ENCODE results near the gene ROPN1.

ROPN1 gene

DNA sequence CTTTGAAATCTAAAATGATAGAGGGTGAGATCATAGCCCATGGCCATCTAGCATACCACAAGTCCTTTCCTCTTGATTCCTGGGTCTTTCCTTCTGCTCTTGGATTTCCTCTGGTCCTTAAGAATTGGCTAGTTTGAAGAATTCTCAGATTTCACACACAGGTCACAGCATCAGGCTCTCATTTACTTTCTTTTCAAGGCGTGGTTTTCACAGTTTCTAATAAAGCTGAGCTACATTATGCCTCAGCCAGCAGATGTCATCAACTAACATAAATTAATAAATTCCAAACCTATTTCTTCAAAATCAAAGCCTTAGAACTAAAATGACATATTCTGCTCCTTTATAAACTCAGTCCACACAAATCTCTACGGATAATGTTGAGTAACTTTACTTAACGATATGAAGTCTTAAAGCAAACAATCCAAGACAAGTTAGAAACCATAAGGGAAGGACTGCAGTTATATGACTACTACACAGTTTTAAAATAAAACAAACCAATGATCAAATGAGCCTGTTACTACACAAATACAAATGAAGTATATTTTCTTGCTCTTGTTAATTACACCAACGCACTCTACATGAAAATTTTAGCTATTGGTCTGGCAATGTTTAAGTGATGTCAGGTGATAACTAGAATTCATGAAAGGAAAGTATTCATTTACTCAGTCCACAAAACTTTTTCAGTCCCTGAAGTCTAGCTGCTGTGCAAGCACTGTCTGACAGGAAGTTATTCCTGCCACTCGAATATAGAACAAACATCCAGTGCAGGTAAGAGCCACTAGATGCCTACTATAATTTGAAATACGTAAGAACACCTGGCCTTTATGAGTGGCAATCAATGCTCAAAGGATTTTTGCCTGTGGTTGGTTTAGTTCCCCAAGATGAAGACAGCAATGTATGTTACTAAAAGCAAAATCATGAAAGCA lies 40.1 kb downstream of the ROPN1 start:
- in situ Hi-C loops (cut with MboI; ENCODE audit: low sequenced_read_pairs, unreplicated experiment): no loop called here
- TF ChIP-seq, protein P1, sequence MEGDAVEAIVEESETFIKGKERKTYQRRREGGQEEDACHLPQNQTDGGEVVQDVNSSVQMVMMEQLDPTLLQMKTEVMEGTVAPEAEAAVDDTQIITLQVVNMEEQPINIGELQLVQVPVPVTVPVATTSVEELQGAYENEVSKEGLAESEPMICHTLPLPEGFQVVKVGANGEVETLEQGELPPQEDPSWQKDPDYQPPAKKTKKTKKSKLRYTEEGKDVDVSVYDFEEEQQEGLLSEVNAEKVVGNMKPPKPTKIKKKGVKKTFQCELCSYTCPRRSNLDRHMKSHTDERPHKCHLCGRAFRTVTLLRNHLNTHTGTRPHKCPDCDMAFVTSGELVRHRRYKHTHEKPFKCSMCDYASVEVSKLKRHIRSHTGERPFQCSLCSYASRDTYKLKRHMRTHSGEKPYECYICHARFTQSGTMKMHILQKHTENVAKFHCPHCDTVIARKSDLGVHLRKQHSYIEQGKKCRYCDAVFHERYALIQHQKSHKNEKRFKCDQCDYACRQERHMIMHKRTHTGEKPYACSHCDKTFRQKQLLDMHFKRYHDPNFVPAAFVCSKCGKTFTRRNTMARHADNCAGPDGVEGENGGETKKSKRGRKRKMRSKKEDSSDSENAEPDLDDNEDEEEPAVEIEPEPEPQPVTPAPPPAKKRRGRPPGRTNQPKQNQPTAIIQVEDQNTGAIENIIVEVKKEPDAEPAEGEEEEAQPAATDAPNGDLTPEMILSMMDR (IDR thresholded peaks at IDR 0.05; ENCODE audit: borderline replicate concordance, control extremely low read depth, extremely low read depth, insufficient read depth, missing control alignments): no peak

DNA sequence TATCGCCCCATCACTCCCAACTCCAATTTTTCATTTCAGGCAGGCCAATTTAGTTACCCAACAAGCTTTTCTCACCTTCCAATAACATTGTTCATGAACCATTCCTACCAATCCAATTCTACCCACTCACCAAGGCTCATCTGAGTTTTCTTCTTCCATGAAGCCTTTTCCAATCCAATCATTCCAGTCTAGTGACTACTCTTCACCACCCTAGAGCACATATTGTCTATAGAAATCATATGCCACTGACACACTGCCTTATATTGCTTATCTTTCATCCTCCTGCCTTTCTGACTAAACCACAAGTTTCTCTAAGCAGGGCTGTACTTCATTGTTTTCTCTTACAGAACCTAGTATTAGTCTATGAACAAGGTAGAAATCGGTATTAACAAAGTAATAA lies 42.3 kb downstream of the ROPN1 start:
- in situ Hi-C loops (cut with MboI; ENCODE audit: low sequenced_read_pairs, unreplicated experiment): no loop called here
- TF ChIP-seq, protein P1 (IDR thresholded peaks at IDR 0.05; ENCODE audit: borderline replicate concordance, control extremely low read depth, extremely low read depth, insufficient read depth, missing control alignments): no peak
- DNase-seq (ENCODE audit: low spot score): no peak

More for the DNA sequence above, 40.1 kb downstream of the ROPN1 start:
- no peak for DNase-seq (ENCODE audit: low spot score)

DNA sequence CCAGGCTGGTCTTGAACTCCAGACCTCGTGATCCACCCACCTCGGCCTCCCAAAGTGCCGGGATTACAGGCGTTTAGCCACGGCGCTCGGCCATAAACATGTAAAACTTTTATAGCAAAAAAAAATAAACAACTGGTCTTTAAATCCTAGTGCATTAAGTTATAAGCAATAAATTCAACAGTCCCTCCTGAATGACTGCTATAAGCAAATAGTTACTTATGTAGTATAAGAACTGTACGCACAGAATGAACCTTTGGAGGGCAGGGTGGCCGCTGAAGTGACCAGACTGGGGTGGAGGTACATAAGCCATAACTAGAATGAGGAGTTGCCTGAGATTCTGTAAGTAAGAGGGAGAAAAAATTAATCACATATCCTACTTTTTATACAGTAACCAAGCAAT lies 43.5 kb downstream of the ROPN1 start:
- in situ Hi-C loops (cut with MboI; ENCODE audit: low sequenced_read_pairs, unreplicated experiment): no loop called here
- TF ChIP-seq, protein P1 (IDR thresholded peaks at IDR 0.05; ENCODE audit: borderline replicate concordance, control extremely low read depth, extremely low read depth, insufficient read depth, missing control alignments): no peak
- no peak for DNase-seq (ENCODE audit: low spot score)

DNA sequence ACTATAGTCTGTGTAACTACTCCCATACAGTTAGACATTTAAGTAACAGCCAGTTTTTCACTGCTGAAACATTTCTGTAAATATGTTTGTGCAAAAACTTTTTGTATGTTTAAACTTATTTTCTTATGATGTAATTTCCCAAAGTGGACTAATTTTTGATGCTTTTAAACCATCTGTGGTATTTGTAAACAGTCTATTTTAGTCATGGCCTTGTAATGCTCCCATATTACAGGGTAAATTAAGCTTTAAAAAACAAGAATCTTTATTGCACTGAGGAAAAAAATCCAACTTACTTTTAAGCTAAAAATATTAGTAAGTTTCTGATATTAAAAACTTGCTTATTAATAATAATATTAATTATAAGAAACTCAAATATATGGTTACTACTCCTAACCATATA lies 44.4 kb downstream of the ROPN1 start:
- in situ Hi-C loops (cut with MboI; ENCODE audit: low sequenced_read_pairs, unreplicated experiment): no loop called here
- TF ChIP-seq, protein P1 (IDR thresholded peaks at IDR 0.05; ENCODE audit: borderline replicate concordance, control extremely low read depth, extremely low read depth, insufficient read depth, missing control alignments): no peak
- DNase-seq (ENCODE audit: low spot score): no peak

DNA sequence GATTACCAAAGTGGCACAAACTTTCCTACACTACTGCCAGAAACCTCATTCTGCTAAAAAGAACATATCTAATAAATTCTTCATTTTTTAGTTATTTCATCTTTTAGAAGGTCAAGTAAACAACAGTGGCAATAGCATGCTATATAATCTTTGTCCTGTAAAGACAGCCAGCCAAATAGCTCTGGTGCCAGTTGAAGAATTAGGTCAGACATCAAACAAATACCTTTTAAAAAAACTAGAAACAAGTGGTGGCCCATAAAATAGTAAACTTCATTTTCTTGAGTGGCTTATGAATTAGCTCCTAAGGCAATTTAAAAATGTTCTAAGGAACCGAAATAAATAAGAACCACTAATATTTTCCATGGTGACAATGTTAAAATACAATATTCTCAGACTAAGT lies 50.4 kb downstream of the ROPN1 start:
- TF ChIP-seq, protein P1 (IDR thresholded peaks at IDR 0.05; ENCODE audit: borderline replicate concordance, control extremely low read depth, extremely low read depth, insufficient read depth, missing control alignments): no peak
- in situ Hi-C loops (cut with MboI; ENCODE audit: low sequenced_read_pairs, unreplicated experiment): no loop called here

DNA sequence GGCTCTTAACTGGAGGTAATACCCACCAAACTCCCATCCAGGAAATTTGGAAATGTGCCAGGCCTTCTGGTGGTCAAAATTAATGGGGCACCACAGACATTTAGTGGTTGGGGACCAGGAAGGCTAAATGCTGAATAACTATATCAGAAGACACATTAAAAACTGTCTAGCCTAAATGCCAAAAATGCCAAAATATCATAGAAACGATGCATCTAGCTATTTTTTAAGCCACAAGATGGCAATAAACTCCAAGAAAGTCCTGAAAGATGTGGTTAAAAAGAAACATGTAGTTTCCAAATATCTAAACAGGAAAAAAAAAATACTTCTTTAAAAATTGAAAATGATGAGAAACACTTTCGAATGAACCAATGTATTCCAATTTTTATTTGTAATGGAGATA lies 50.8 kb downstream of the ROPN1 start:
- in situ Hi-C loops (cut with MboI; ENCODE audit: low sequenced_read_pairs, unreplicated experiment): no loop called here
- DNase-seq (ENCODE audit: low spot score): no peak
- TF ChIP-seq, protein P1 (IDR thresholded peaks at IDR 0.05; ENCODE audit: borderline replicate concordance, control extremely low read depth, extremely low read depth, insufficient read depth, missing control alignments): no peak

More for the DNA sequence above, 50.4 kb downstream of the ROPN1 start:
- no peak for DNase-seq (ENCODE audit: low spot score)

Measured in GM13976 (cell line).